Sciatic nerve (tissue), 2 donors: ENCODE data around the gene SNX5. TPM values are rescaled to one million over a fixed set of nuclear protein-coding genes. Genes with fewer than 3 reads are reported as not detected.

ENCODE experiments used
- ATAC-seq: fragments of 200-7000 bp; cut with Tn5 transposase; one replicate; pipeline ENCODE4 v1.9.1; 2020; ENCODE audit warnings: mild to moderate bottlenecking, moderate library complexity
- DNase-seq: peaks from one replicate; pipeline ENCODE4 v3.0.0-alpha.2; 2020; ENCODE audit warnings: low spot score
- intact Hi-C: fragments of 100-400 bp; cut with DNase I; formaldehyde crosslinking; loops from one replicate; pipeline ENCODE4 v1.14.2; 2022
- total RNA-seq: library from RNA; stranded (reverse); fragmentation: NEBNext Ultra II Directional; extraction: Animal tissue kit (Norgen Biotek cat#: 25700); gene quantifications from one replicate; pipeline ENCODE4 v1.2.1, GENCODE V29; 2021
- donor health status: DM: no; HTN: no; CAD: no.
- donor health status: DM: no; HTN: no; CAD: no.

SNX5 gene
- 85.3 TPM for total RNA-seq

- ATAC-seq = peak; percentile 98
- DNase-seq = peak; percentile 99
- intact Hi-C loops = no loop called here
Measured at GRCh38 chr20:17968366-17969277, at the start of gene SNX5, which contains the start of gene MGME1. TSS of gene SNX5 (minus strand) at chr20:17968794. CDS start at chr20:17968425, 369 bp downstream. TSS of gene MGME1 (plus strand) at chr20:17969018. CDS start at chr20:17969860, 842 bp downstream.

DNA sequence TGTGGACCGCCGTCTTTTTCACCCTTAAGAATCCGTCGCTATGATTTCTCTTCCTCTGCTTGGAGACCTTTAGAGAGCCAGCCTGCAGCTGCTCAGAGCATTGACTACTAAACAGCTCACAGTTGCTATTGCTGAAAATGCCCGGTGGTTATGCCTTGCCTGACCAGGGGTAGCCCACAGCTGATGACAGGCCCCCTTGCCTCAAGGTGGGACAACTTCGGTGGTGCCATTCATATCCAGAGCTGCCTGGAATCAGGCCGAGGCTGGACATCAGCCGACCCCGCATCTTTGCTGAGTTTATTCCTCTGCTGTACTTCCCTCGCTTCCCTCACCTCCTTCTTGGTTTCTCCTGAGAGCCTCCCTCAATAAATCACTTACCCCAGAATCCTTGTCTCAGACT, 49.5 kb upstream of the SNX5 start:
- intact Hi-C loops = no loop called here
- DNase-seq = no peak
- ATAC-seq = no peak

DNA sequence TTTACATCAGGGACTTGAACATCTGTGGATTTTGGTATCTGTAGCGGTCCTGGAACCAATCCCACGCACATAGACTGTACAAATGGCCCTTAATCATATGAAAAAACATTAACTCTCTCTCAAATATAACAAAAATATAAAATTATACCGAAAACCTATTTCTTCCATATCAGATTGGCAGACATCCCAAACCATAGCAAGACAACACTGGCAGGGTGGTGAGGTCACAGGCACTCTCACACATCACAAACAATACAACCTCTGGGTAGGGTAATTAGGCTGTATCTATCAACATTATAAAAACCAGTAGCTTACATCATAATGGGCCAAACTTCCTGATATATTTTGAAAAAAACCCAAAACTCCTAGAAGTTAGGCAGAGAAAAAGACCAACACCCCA, 48.2 kb upstream of the SNX5 start:
- DNase-seq (no peak), ATAC-seq (no peak)
- intact Hi-C loops = no loop called here

DNA sequence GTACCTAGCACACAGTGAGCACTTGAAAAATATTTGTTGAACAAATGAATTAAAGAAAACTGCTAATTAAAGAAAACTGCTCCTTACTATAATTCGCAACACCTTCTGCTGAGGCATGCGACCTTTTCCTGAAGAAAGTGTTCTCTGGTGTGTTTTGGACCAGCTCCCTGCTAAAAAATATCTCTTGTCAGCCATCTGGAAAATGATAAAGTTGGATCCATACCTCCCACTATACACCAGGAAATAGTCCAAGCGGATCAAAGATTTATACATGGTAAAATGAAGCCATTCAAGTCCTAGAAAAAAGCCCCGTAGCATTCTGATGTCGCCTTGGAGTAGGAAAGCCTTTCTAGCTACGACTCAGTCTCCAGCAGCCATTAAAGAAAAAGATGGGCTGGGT, 45.8 kb upstream of the SNX5 start:
- intact Hi-C loops = no loop called here

DNA sequence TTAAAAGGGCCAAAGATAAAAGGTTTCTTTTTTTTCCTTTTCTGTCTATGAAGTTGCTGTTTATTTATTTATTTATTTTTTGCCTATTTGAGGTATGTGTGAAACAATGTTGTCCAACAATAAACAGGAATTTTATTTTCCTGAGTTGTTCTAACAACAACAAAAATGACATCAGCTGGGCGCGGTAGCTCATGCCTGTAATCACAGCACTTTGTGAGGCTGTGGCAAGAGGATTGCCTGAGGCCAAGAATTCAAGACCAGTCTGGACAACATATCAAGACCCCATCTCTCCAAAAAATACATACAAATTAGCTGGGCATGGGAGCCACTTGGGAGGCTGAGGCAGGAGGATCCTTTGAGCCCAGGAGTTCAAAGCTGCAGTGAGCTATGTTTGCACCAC, 44.3 kb upstream of the SNX5 start:
- no peak for ATAC-seq
- no peak for DNase-seq
- intact Hi-C loops = no loop called here

More for the DNA sequence above, 45.8 kb upstream of the SNX5 start:
- ATAC-seq (no peak), DNase-seq (no peak)

GRCh38 chr20:18011951-18012645, 43.5 kb upstream of the SNX5 start:
- DNase-seq (no peak), ATAC-seq (no peak)
- intact Hi-C loops = no loop called here

DNA sequence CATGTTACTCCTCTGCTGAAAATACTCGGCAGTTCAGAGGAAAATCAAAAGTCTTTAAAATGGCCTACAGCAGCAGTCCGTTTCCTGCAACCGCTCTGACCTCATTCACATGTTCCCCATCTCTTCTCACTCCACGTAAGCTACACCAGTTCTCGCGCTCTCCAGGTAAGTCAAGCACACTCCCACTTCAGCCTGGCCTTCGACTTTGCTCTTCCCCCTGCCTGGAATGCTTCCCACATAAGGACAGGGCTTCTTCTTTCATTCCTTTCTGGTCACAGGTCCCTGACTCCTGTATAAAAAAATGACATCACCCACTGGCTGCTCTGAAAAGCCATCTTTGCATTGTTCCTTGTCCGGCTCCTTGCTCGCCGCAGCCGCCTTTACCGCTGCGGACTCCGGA, 42.9 kb upstream of the SNX5 start:
- ATAC-seq = no peak
- intact Hi-C loops = no loop called here
- DNase-seq = no peak

GRCh38 chr20:18009116-18009515, 40.5 kb upstream of the SNX5 start:
- intact Hi-C loops = no loop called here
- ATAC-seq (no peak), DNase-seq (no peak)

DNA sequence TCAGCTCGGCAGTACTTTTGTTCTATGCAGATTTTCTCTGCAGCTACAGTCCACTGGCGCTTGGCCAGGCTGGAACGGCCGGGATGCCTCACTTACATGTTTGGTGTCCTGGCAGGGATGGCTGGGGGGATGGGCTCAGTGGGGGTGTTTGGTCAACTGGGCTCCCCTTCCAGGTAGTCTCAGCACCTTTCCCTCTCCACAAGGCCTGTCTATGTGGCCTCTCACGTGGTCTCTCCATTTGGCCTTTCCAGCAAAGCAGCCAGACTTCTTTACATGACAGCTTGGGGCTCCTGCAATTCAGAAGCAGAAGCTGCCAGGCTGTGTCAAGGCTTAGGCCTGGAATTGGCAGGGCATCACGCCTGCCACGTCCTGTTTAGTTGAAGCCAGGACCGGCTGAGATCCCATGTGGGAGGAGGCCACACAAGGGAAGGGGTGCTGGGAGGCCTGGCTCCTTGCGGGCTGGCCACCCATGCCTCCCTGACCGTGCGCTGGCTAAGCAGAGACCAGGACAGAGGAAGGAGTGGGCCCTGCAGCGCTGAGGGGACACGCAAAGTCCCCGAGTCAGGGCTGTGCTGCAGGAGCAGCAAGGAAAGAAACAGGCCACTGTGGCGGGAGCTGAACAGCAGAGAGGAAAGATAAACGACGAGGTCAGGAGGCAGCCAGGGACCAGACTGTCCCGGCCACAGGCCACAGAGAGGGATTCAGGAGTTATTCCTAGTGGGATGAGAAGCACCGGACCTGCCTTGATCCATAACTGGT, 39.1 kb upstream of the SNX5 start:
- peak; percentile 38 for ATAC-seq
- intact Hi-C loops = no loop called here
- no peak for DNase-seq

- intact Hi-C loops = no loop called here
- ATAC-seq (no peak), DNase-seq (no peak)
Measured at GRCh38 chr20:18006684-18007083, 38.1 kb upstream of the SNX5 start.

- no peak for ATAC-seq
- no peak for DNase-seq
- intact Hi-C loops = no loop called here
Measured at GRCh38 chr20:18005990-18006364, 37.4 kb upstream of the SNX5 start.

DNA sequence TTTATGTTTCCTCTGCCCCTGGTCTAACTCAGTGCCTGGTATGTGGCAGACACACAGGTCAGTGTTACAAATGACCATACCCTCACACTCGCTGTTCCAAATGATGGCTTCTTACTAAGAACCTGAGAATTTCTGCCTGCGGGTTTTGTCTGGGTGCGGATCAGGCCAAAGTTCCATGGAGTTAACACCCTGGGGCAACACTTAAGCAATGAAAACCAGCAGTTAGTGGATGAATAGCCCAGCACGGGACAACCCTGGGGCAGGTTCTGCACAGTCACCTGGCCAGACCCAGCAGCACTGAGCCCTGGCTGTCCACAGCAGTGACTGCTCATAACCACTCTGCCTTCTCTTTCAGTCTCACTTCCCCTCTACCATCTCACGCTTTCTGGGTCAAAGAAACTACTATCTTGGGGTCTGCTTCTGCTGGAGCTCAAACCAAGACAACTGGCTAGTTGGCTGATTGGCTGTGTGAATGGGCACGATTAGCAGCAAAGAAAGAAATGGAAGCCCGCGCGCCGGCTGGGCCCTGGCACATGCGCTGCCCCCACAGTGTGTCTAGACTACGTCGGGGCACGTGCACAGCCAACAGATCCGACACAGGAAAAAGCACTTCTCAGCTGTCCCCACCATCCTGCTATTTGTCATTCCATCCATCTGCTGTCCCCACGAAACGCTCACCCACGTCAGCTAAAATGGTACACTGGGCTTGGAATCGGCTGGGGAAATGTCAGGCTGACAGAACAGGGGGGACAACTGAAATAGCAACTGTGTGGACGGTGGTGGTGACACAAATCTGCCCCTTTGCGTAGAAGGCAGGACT, 36.8 kb upstream of the SNX5 start:
- intact Hi-C loops = no loop called here
- ATAC-seq (no peak), DNase-seq (no peak)

DNA sequence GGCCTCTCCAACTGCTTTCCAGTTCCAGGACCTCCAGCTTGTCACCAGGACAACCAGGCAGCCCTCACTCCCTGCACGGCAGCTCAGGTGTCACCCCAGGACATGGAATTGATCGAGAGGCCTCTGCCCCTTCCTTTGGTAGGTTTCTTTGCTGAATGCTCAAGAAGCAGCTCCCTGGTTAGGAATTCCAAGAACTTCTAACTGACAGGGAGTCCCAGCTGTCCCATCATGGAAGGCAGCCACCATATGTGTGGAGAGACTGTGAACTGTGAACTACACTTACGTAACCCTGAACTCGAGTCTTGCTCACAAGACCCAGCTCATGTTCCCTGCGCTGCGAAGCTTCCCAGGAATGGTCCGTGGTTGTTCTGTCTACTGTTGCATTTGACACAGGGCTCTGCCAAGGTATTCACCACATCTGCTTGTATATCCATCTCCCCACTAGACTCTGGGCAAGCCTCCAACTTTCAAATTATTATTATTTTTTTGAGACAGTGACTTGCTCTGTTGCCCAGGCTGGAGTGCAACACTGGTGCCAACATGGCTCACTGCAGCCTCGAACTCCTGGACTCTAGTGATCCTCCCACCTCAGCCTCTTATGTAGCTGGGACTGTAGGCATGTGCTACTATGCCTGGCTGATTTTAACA, 35.9 kb upstream of the SNX5 start:
- ATAC-seq (no peak), DNase-seq (no peak)
- intact Hi-C loops = no loop called here

GRCh38 chr20:18003897-18004296, 35.3 kb upstream of the SNX5 start:
- no peak for ATAC-seq
- intact Hi-C loops = no loop called here
- no peak for DNase-seq

DNA sequence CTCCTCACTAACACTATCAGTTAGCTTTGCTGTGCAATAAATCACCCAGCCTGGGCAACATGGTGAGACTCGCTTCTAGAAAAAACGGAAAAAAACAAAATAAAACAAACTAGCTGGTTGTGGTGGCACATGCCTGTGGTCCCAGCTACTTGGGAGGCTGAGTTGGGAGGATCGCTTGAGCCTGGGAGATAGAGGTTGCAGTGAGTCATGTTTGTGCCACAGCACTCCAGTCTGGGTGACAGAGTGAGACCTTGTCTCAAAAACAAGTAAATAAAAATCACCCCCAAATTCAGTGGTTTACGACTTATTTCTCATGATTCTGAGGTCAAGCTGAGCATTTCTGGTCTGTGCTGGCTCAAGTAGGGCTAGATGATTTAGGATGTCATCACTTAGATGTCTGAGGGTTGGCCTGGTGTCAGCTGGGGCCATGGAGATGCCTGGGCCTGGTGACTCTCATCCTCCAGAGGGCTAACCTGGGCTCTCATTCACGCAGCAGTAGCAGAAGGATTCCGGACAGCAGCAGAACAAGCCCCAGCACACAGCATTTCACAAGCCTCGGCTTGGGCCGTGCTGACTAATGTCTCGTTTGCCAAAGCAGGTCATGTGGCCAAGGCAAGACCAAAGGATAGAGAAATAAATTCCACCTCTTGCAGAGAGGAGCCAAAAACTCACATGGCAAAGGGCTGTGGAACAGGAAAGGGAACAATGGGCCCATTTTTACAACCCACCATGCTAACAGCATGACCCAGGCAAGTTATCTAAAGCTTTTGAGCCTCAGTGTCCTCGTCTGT, 32.7 kb upstream of the SNX5 start:
- DNase-seq = peak; percentile 79
- intact Hi-C loops = no loop called here
- peak; percentile 97 for ATAC-seq

DNA sequence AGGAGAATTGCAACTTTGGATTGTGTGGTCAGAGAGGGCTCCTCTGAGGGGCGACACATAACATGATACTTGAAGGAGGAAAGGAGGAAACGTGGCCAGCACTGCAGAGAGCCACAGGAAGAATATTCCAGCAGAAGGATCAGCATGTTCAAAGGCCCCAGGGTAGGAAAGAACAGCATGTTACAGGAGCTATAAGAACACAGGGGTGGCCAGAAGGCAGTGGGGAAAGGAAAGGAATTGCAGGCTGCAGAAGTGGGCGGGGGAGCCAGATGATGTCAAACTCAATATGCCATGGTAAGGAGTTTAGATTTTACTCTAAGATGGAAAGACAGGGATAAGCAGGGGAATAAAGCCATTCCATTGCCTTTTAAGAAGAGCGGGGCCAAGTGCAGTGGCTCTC, 31.0 kb upstream of the SNX5 start:
- intact Hi-C loops = no loop called here
- DNase-seq = no peak
- no peak for ATAC-seq

GRCh38 chr20:17998446-17998845, 29.9 kb upstream of the SNX5 start:
- ATAC-seq = no peak
- no peak for DNase-seq
- intact Hi-C loops = no loop called here
